Lung (tissue), 12 donors: ENCODE results near the gene WIPI1. TPM values are rescaled to one million over a fixed set of nuclear protein-coding genes. Genes with fewer than 3 reads are reported as not detected.

Source experiments
- ATAC-seq: fragments of 200-7000 bp; cut with Tn5 transposase; one replicate; pipeline ENCODE4 v1.9.1; 2020; ENCODE audit warnings: moderate number of reproducible peaks; ENCODE audit not compliant: insufficient read depth, low FRiP score
- DNase-seq, 3 donors: peaks; one replicate each; pipeline ENCODE4 v3.0.0-alpha.2; 2013 to 2017
- H3K27ac ChIP-seq, 2 donors: one replicate each; pipeline ENCODE4 v1.5.1; 2013; ENCODE audit warnings: mild to moderate bottlenecking in 2 of 2, moderate library complexity in 2 of 2, control low read depth in 1 of 2, inconsistent platforms in 1 of 2, low read depth in 1 of 2, low read length in 1 of 2
- H3K27me3 ChIP-seq, 3 donors: one replicate each; pipeline ENCODE4 v1.5.1; 2013; ENCODE audit warnings: low read length in 2 of 3; ENCODE audit not compliant: control insufficient read depth in 3 of 3, insufficient read depth in 3 of 3
- H3K36me3 ChIP-seq, 4 donors: one replicate each; pipeline ENCODE4 v1.5.1; 2013; ENCODE audit warnings: low read length in 4 of 4, mild to moderate bottlenecking in 1 of 4, moderate library complexity in 1 of 4; ENCODE audit not compliant: control insufficient read depth in 4 of 4, insufficient read depth in 4 of 4
- H3K4me1 ChIP-seq, 5 donors: one replicate each; pipeline ENCODE4 v1.5.1; 2013; ENCODE audit warnings: low read length in 5 of 5, mild to moderate bottlenecking in 2 of 5, moderate library complexity in 1 of 5; ENCODE audit not compliant: control insufficient read depth in 5 of 5, insufficient read depth in 5 of 5
- H3K4me3 ChIP-seq: one replicate; pipeline ENCODE4 v1.5.1; 2013; ENCODE audit warnings: mild to moderate bottlenecking, control low read depth, moderate library complexity
- H3K9ac ChIP-seq, 2 donors: one replicate each; pipeline ENCODE4 v1.5.1; 2013; ENCODE audit warnings: low read length in 2 of 2, control low read depth in 1 of 2; ENCODE audit not compliant: insufficient read depth in 1 of 2
- H3K9me3 ChIP-seq, 4 donors: one replicate each; pipeline ENCODE4 v1.5.1; 2013; ENCODE audit warnings: low read length in 3 of 4, mild to moderate bottlenecking in 1 of 4, moderate library complexity in 1 of 4; ENCODE audit not compliant: control insufficient read depth in 4 of 4, insufficient read depth in 3 of 4
- WGBS, 2 donors: extraction: QIAGEN DNeasy Blood & Tissue Kit; methylation state at CpG; one replicate each; pipeline ENCODE4 v1.1.7; 2013; 5-methylcytosine and 5-hydroxymethylcytosine counted together
- polyA plus RNA-seq, 2 donors: library from polyadenylated mRNA; stranded (reverse); fragments of 200-250 nt; gene quantifications; one replicate each; pipeline ENCODE4 v1.2.1, GENCODE V29; 2013
- total RNA-seq, 2 donors: library from RNA; depleted of rRNA in 1 of 2; stranded (reverse); fragments of >200 nt in 1 of 2; gene quantifications; one replicate each; pipeline ENCODE4 v1.2.1, GENCODE V29; 2014 to 2021
- TF ChIP-seq, protein P1 (sequence below): IDR thresholded peaks from 2 replicates; pipeline ENCODE4 v1.5.1; 2012; ENCODE audit warnings: mild to moderate bottlenecking; ENCODE audit errors: control extremely low read depth, extremely low read depth
- donor health status: control.
- donor health status: control.
- donor health status: Bipolar disorder and iron deficiency.
- donor health status: healthy.
- donor health status: DM: yes; HTN: yes; CAD: no.

WIPI1 gene
- total and polyA plus RNA-seq, 4 donors, result 30.4 to 58.5 (median 41.8) TPM

DNA sequence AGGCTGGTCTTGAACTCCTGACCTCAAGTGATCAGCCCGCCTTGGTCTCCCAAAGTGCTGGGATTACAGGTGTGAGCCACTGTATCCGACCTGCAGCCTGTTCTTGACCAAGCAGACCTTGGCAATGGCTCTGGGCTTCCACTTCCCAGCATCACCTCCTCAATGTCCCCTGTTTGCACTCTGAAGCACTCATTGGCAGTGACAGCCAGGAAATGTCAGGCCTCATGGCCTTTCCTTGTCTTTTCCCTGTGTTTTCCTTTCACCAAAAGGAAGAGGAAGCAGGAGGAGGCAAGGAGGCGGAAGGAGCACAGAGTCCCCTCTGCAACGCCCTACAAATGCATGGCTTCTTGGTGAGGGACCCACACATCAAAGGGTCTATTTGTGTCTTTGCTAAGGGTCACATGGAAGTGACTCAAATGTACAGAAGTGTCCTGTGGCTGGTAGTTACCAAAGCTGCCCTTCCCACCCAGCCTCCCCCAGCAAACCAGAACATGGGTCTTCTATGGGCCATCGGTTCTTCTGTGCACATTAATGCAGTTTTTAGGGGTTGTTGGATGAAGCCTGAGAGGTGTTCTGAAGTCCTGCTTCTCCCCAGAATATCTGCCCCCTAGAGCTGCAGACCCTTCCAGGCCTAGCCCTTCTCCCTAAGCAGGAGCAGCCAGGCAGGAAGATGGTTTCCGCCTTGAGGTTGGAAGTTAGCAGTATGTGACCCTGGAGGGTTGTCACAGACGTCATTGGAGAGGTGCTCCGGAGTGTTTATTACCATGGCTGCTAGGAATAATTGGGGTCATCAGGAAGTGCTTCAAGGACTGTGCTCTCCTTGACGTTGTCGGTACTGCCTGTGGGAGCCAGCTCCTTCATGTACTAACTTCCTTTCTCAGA, 60.8 kb downstream of the WIPI1 start:
- ATAC-seq (no peak), DNase-seq (peak in 1 of 3 donors; percentile 44)
- Histone ChIP-seq H3K27ac (peak overlapping the region in 1 of 2 donors; percentile 13), H3K4me1 (peaks cover 0 to 5% (median 4%) of the 10 kb centered on the region in 5 donors), H3K27me3 (no peaks in the 10 kb centered on the region), H3K9me3 (peaks cover 0 to 4% (median 0%) of the 10 kb centered on the region in 4 donors), H3K4me3 (no peak overlapping the region), H3K9ac (no peak overlapping the region), H3K36me3 (no peaks in the 10 kb centered on the region)
- WGBS, 2 donors, result 70 to 72% methylated on average over 10 of the region's 10 CpGs
- TF ChIP-seq, protein P1, sequence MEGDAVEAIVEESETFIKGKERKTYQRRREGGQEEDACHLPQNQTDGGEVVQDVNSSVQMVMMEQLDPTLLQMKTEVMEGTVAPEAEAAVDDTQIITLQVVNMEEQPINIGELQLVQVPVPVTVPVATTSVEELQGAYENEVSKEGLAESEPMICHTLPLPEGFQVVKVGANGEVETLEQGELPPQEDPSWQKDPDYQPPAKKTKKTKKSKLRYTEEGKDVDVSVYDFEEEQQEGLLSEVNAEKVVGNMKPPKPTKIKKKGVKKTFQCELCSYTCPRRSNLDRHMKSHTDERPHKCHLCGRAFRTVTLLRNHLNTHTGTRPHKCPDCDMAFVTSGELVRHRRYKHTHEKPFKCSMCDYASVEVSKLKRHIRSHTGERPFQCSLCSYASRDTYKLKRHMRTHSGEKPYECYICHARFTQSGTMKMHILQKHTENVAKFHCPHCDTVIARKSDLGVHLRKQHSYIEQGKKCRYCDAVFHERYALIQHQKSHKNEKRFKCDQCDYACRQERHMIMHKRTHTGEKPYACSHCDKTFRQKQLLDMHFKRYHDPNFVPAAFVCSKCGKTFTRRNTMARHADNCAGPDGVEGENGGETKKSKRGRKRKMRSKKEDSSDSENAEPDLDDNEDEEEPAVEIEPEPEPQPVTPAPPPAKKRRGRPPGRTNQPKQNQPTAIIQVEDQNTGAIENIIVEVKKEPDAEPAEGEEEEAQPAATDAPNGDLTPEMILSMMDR, result no peak

DNA sequence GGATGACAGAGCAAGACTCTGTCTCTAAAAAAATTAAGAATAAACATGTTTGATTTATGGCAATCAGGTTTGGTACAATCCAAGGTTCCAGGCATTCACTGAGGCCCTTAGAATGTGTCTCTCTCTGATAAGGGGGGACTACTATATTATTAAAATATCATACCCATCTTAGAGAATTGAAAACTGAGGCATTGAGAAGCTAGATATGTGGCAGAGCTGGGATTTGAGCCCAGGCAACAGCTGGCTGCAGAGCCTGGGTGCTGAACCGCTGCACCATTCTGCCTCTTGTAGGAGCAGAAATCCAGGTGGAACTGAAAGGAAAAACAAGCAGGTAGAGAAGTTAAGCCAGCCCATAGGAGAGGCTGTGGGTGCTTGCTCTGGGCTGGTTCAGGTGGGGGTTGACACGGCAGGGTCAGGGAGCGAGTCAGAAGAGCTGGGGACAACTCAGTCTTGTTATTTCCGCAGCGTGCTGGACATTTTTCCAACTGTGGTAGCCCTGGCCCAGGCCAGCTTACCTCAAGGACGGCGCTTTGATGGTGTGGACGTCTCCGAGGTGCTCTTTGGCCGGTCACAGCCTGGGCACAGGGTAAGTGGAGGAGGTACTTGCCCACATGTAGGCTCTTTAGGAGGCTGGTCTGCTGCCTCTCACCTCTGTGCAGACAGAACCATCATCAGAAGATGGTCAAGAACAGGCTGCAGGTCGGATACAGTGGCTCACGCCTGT, 62.5 kb downstream of the WIPI1 start:
- TF ChIP-seq, protein P1, result no peak
- H3K27me3 ChIP-seq, result no peaks in the 10 kb centered on the region
- H3K9me3 ChIP-seq, result peaks cover 0 to 4% (median 0%) of the 10 kb centered on the region in 4 donors
- no peak for ATAC-seq
- peaks cover 0 to 5% (median 4%) of the 10 kb centered on the region in 5 donors for H3K4me1 ChIP-seq
- 98 to 100% methylated on average over 12 of the region's 12 CpGs for WGBS, 2 donors
- no peaks in the 10 kb centered on the region for H3K36me3 ChIP-seq
- no peak for DNase-seq
- H3K27ac ChIP-seq, result no peak overlapping the region
- no peak overlapping the region for H3K4me3 ChIP-seq
- H3K9ac ChIP-seq, result no peak overlapping the region

DNA sequence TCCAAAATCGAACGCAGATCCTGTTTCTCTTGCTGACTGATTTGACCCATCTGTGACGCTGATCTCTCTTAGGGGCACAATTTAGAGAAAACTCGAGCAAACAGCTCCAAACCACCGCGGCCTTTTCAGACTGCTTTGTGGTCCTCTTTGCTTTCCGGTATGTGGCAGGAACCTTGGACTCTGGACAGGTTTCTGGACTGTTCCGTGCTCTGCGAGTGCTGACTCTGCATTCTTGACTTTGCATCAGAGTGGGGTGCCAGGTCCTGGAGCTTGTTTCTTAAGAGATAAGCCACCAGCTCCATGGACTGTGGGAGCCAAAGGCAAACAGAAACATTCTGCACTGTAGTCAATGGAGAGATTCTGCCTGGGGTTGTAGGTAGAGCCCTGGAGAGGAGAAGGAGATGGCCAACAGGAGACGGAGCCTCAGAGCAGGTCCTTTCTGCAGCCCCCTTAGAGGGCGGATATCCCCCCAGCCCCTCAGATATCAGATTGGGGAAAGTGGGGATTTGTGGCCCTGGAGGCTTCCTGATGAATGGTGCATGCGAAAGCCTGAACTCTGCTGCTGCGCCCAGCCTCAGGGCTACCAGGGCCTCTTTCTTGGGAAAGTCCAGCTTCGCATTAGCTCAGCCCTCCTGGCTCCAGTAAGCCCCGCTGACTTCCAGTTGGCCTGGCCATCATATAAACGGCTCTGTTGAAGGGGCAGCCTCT, 65.6 kb downstream of the WIPI1 start:
- peak in 2 of 3 donors; percentile 6 to 29 for DNase-seq
- 83 to 85% methylated on average over 16 of the region's 16 CpGs for WGBS, 2 donors
- TF ChIP-seq, protein P1, result no peak
- ATAC-seq, result no peak
- Histone ChIP-seq H3K9ac (no peak overlapping the region), H3K27ac (peak overlapping the region in 1 of 2 donors; percentile 53), H3K9me3 (peaks cover 0 to 4% (median 0%) of the 10 kb centered on the region in 4 donors), H3K4me3 (no peak overlapping the region), H3K36me3 (no peaks in the 10 kb centered on the region), H3K4me1 (peaks cover 0 to 9% (median 0%) of the 10 kb centered on the region in 5 donors), H3K27me3 (no peaks in the 10 kb centered on the region)
